ENCODE data around the gene UMPS. TPM values are rescaled to one million over a fixed set of nuclear protein-coding genes. Genes with fewer than 3 reads are reported as not detected.
"Not testable (repeated sequence)": the region's sequence is repeated elsewhere in the genome, so short reads cannot be mapped to it uniquely, and the experiment has no call there.

The UMPS gene
- polyA plus RNA-seq, 3 donors from 2014 or later: 10.5 to 24.1 (median 10.6) TPM

- H3K9me3 Mint-ChIP-seq: no peaks in the 10 kb centered on the region
- no peaks in the 10 kb centered on the region for H3K4me1 Mint-ChIP-seq
- no peak overlapping the region for H3K4me3 Mint-ChIP-seq
- no peak overlapping the region for H3K27ac Mint-ChIP-seq
- H3K27me3 Mint-ChIP-seq (ENCODE audit: low read depth in 3 of 3): peaks cover 0 to 8% (median 3%) of the 10 kb centered on the region in 3 donors
- DNase-seq: no peak
- no peaks in the 10 kb centered on the region for H3K36me3 Mint-ChIP-seq
Measured at GRCh38 chr3:124698030-124698770, 32.1 kb upstream of the UMPS start.

GRCh38 chr3:124699051-124699450 lies 31.2 kb upstream of the UMPS start:
- no peak for DNase-seq
- Mint-ChIP-seq H3K27me3 (ENCODE audit: low read depth in 3 of 3) (peaks cover 0 to 6% (median 3%) of the 10 kb centered on the region in 3 donors), H3K27ac (no peak overlapping the region), H3K9me3 (no peaks in the 10 kb centered on the region), H3K4me1 (no peaks in the 10 kb centered on the region), H3K4me3 (no peak overlapping the region), H3K36me3 (no peaks in the 10 kb centered on the region)

- H3K9me3 Mint-ChIP-seq: no peaks in the 10 kb centered on the region
- no peak overlapping the region for H3K27ac Mint-ChIP-seq
- no peaks in the 10 kb centered on the region for H3K36me3 Mint-ChIP-seq
- H3K4me1 Mint-ChIP-seq: no peaks in the 10 kb centered on the region
- H3K4me3 Mint-ChIP-seq: no peak overlapping the region
- H3K27me3 Mint-ChIP-seq (ENCODE audit: low read depth in 3 of 3): peaks cover 0 to 6% (median 3%) of the 10 kb centered on the region in 3 donors
- DNase-seq: no peak
Measured at GRCh38 chr3:124699686-124700396, 30.4 kb upstream of the UMPS start.

- Mint-ChIP-seq H3K27ac (no peak overlapping the region), H3K4me1 (no peaks in the 10 kb centered on the region), H3K4me3 (no peak overlapping the region), H3K9me3 (no peaks in the 10 kb centered on the region), H3K27me3 (ENCODE audit: low read depth in 3 of 3) (peaks cover 3 to 6% (median 4%) of the 10 kb centered on the region in 3 donors), H3K36me3 (no peaks in the 10 kb centered on the region)
- no peak for DNase-seq
Measured at GRCh38 chr3:124700880-124701684, 29.2 kb upstream of the UMPS start.

GRCh38 chr3:124701687-124702086 lies 28.6 kb upstream of the UMPS start:
- Mint-ChIP-seq H3K36me3 (no peaks in the 10 kb centered on the region), H3K9me3 (no peaks in the 10 kb centered on the region), H3K4me3 (no peak overlapping the region), H3K27ac (no peak overlapping the region), H3K4me1 (no peaks in the 10 kb centered on the region), H3K27me3 (ENCODE audit: low read depth in 3 of 3) (peaks cover 5 to 8% (median 6%) of the 10 kb centered on the region in 3 donors)
- DNase-seq: no peak

GRCh38 chr3:124702950-124703349 lies 27.3 kb upstream of the UMPS start:
- Mint-ChIP-seq H3K27ac (no peak overlapping the region), H3K36me3 (no peaks in the 10 kb centered on the region), H3K27me3 (ENCODE audit: low read depth in 3 of 3) (peaks cover 9 to 13% (median 12%) of the 10 kb centered on the region in 3 donors), H3K4me3 (no peak overlapping the region), H3K9me3 (no peaks in the 10 kb centered on the region), H3K4me1 (no peaks in the 10 kb centered on the region)
- DNase-seq: no peak

- H3K36me3 Mint-ChIP-seq: no peaks in the 10 kb centered on the region
- H3K9me3 Mint-ChIP-seq: no peaks in the 10 kb centered on the region
- H3K4me1 Mint-ChIP-seq: no peaks in the 10 kb centered on the region
- no peak overlapping the region for H3K27ac Mint-ChIP-seq
- no peak overlapping the region for H3K4me3 Mint-ChIP-seq
- no peak for DNase-seq
- peaks cover 11 to 25% (median 13%) of the 10 kb centered on the region in 3 donors for H3K27me3 Mint-ChIP-seq (ENCODE audit: low read depth in 3 of 3)
Measured at GRCh38 chr3:124705552-124705951, 24.7 kb upstream of the UMPS start.

GRCh38 chr3:124707223-124707622 lies 23.0 kb upstream of the UMPS start:
- not testable (repeated sequence) for H3K4me3 Mint-ChIP-seq, H3K9me3 Mint-ChIP-seq, DNase-seq, H3K4me1 Mint-ChIP-seq, H3K27ac Mint-ChIP-seq, H3K36me3 Mint-ChIP-seq
- H3K27me3 Mint-ChIP-seq (ENCODE audit: low read depth in 3 of 3): peaks cover 5 to 31% (median 18%) of the 10 kb centered on the region in 3 donors

- Mint-ChIP-seq H3K27ac (no peak overlapping the region), H3K4me1 (no peaks in the 10 kb centered on the region), H3K27me3 (ENCODE audit: low read depth in 3 of 3) (peaks cover 5 to 31% (median 18%) of the 10 kb centered on the region in 3 donors), H3K36me3 (no peaks in the 10 kb centered on the region), H3K4me3 (no peak overlapping the region), H3K9me3 (no peaks in the 10 kb centered on the region)
- no peak for DNase-seq
Measured at GRCh38 chr3:124707656-124708062, 22.6 kb upstream of the UMPS start.

GRCh38 chr3:124714223-124714853 lies 15.9 kb upstream of the UMPS start:
- no peak overlapping the region for H3K4me3 Mint-ChIP-seq
- no peaks in the 10 kb centered on the region for H3K36me3 Mint-ChIP-seq
- no peaks in the 10 kb centered on the region for H3K4me1 Mint-ChIP-seq
- no peaks in the 10 kb centered on the region for H3K9me3 Mint-ChIP-seq
- no peak for DNase-seq
- peaks cover 2 to 15% (median 15%) of the 10 kb centered on the region in 3 donors for H3K27me3 Mint-ChIP-seq (ENCODE audit: low read depth in 3 of 3)
- no peak overlapping the region for H3K27ac Mint-ChIP-seq

GRCh38 chr3:124722589-124722988 lies 7.7 kb upstream of the UMPS start:
- Mint-ChIP-seq H3K27me3 (ENCODE audit: low read depth in 3 of 3) (peaks cover 13 to 30% (median 22%) of the 10 kb centered on the region in 3 donors), H3K9me3 (no peaks in the 10 kb centered on the region), H3K36me3 (no peaks in the 10 kb centered on the region), H3K27ac (no peak overlapping the region), H3K4me1 (no peaks in the 10 kb centered on the region), H3K4me3 (no peak overlapping the region)
- no peak for DNase-seq

GRCh38 chr3:124730941-124731297 lies 667 bp downstream of the UMPS start:
- no peak for DNase-seq
- peak overlapping the region; percentile 99 to 100 (median 100) for H3K4me3 Mint-ChIP-seq
- peaks cover 3 to 11% (median 4%) of the 10 kb centered on the region in 3 donors for H3K36me3 Mint-ChIP-seq
- H3K27me3 Mint-ChIP-seq (ENCODE audit: low read depth in 3 of 3): peaks cover 8 to 11% (median 8%) of the 10 kb centered on the region in 3 donors
- peaks cover 31 to 47% of the 10 kb centered on the region in 2 donors for H3K4me1 Mint-ChIP-seq
- H3K9me3 Mint-ChIP-seq: peaks cover 0 to 4% (median 0%) of the 10 kb centered on the region in 6 donors
- peak overlapping the region; percentile 92 to 100 (median 98) for H3K27ac Mint-ChIP-seq

GRCh38 chr3:124731760-124732159 lies 1.5 kb downstream of the UMPS start:
- H3K4me1 Mint-ChIP-seq: peaks cover 31 to 47% of the 10 kb centered on the region in 2 donors
- no peak overlapping the region for H3K27ac Mint-ChIP-seq
- peak overlapping the region in 4 of 5 donors; percentile 62 to 100 (median 81) for H3K4me3 Mint-ChIP-seq
- no peak for DNase-seq
- H3K27me3 Mint-ChIP-seq (ENCODE audit: low read depth in 3 of 3): peaks cover 5 to 11% (median 8%) of the 10 kb centered on the region in 3 donors
- H3K36me3 Mint-ChIP-seq: peaks cover 3 to 11% (median 4%) of the 10 kb centered on the region in 3 donors
- H3K9me3 Mint-ChIP-seq: peaks cover 0 to 4% (median 0%) of the 10 kb centered on the region in 6 donors
